Activated CD4-positive, alpha-beta T cell treated with anti-CD3 and anti-CD28 coated beads for 4 hours (primary cell): ENCODE results near the gene SMIM13.

ENCODE experiments used
- DNase-seq, 2 donors: peaks; one replicate each; pipeline ENCODE4 v3.0.0-alpha.2; 2020

The SMIM13 gene

DNA sequence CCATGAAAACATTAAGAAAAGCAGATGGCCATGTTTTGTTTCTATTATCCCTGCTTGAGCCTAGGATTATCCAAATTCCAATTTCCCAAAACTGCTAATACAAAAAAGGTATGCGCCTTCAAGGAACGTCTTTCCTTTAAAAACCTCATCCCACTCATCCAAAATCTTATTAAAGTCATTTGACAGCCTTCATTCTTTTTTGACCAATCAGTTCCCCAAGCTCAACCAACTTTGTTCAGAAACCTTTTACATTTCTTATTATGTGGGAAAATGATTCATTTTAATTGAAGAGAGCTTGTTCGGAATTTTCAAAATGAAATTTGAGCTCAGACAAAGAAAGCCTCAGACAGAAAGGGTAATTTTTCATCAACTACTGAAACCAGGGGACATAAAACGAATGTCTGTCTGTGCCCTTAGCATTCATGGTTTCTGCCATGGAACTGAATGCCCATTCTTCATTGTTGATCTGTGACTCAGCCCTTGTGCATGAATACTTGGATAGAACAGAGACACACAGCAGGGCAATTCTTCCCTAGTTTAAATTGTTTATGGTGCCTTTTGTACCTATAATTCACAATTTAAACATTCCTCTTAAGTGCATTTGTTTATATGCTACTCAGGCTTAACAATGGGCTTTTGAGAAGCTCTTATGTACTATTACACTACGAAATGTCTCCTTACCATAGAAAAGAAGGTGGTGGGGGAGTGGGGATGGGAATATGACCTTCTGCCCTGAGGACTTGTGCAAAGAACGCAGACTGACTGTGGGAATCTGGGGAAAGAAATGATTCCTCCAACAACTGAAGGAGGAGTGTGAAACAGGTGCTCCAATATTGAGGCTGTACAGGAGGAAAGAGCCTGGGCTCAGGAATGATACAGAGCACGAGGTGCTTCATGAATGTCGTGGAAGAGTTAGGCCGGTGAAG, 67.7 kb downstream of the SMIM13 start:
- no peak for DNase-seq

DNA sequence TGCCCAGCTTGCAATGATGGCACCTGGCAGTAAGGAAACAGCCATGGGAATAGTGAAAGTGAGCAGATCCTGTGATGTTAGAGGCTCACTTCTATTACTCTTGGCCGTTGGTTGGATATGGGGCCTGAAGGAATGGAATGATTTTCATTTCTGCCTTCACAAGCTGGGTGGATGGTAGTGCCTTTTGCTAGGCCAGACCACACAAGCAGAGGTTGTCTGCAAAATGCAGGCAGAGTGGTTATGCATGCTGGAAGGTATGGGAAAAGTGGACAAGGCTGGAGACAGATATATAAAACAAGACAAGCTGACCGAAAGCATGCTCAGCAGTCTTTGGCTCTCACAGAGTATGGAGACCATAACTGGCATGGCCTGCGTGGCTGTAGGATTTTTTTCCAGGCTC, 68.6 kb downstream of the SMIM13 start:
- no peak for DNase-seq

DNA sequence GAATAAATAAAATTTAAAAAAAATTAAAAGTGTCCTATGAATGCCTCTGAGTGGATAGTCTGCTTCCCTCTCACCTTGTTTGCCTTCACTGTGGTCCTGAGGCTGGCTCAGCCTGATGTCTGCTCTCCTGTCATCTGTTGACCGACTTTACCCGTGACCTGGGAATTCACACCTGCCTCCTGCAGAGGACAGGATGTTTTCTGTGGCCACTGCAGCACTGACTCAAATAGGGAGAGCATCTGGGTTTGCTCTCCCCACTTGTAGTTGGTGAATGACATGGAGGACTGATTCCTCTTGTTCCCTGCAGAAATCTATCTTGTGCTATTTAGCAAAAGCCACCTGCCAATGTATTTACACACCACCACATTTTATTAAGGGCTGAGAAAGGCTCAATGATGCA, 70.3 kb downstream of the SMIM13 start:
- DNase-seq: no peak

DNA sequence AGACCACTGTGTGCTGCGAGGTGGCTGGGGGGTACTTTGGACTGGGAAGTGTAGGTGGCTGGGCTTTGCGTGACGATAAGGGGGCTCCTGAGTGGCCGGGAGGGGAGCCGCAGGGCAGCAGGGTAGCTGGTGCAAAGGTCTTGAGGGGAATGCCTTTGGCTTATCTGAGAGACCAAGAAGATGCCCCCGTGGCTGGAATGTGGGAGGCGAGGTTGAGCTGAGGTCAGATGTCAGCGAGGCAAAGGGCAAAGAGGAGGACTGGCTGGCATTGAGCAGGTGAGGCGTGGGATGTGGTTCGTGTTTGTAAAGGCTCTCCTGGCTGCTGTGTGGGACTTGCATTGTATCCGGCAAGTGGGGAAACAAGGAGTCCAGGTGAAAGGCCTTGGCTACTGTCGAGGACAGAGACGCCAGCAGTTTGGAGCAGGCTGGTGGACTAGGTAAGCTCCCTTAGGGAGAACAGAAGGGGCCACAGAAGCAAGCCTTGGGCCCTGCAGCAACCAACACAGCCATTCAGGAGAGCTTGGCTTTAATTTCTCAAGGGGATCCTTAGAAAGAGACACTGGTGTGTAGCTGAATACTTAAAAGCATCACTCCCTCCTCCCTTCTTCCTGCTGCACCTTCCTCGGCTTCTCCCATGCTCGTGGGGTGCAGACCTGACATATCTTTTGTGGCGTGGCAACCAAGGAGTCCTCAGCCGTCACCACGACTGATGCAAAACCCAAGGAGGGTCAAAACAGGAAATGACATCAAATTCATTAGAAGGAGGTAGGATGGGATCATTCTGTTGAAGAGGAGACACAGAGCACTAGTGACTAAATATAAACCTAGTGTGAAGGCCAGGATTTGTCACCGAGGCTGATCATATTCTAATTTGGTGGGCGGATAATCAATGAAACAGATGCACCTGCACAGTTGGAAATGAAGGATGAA, 71.3 kb downstream of the SMIM13 start:
- no peak for DNase-seq

DNA sequence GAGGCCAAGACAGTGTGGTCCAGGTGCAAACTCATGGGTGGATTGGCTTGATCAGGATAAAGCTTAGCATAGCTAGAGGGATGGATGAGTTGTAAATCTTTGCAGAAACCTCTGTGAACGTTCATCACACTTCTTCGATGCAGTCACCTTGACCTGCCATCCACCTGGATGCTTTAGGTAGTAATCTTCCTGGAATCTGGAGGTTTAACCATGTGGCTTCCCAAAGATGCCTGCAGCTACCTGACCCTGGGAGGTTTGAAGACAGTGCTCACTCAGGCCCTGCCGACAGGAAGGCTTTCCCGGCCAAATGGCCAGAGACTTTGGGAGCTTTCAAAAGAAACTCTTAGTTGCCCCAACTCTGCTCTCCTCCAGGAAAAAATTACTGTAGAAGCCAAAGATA, 73.3 kb downstream of the SMIM13 start:
- no peak for DNase-seq

DNA sequence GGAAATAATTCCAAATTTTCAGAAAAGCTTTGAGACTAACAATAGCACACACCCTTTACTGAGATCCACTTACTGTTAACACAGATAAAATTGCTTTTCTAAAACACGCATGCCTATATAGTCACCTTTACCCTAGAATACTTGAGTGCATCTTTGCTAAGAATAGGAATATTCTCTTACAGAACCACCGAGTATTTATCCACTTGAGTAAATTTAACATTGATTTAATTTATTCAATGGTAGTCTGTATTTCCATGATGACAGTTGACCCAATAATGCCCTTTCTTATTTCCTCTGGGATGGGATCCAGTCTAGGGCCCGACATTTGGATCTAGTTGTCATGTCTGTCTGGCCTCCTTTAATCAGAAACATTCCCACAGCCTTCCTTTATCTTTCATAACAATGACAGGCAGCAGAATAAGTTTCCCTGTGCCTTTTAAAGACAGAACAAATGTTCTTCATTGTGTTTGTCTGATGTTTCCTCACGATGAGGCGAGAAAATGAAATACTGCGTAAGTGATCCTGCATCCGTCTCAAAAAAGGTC, 74.5 kb downstream of the SMIM13 start:
- no peak for DNase-seq

DNA sequence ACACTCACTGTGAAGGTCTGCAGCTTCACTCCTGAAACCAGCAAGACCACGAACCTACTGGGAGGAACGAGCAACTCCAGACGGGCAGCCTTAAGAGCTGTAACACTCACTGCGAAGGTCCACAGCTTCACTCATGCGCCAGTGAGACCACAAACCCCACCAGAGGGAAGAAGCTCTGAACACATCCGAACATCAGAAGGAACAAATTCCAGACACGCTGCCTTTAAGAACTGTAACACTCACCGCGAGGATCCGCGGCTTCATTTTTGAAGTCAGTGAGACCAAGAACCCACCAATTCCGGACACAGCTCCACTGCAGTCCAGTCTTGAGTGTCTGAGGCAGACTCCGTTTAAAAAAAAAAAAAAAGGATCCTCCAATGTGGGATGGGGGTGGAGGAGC, 78.3 kb downstream of the SMIM13 start:
- no peak for DNase-seq

DNA sequence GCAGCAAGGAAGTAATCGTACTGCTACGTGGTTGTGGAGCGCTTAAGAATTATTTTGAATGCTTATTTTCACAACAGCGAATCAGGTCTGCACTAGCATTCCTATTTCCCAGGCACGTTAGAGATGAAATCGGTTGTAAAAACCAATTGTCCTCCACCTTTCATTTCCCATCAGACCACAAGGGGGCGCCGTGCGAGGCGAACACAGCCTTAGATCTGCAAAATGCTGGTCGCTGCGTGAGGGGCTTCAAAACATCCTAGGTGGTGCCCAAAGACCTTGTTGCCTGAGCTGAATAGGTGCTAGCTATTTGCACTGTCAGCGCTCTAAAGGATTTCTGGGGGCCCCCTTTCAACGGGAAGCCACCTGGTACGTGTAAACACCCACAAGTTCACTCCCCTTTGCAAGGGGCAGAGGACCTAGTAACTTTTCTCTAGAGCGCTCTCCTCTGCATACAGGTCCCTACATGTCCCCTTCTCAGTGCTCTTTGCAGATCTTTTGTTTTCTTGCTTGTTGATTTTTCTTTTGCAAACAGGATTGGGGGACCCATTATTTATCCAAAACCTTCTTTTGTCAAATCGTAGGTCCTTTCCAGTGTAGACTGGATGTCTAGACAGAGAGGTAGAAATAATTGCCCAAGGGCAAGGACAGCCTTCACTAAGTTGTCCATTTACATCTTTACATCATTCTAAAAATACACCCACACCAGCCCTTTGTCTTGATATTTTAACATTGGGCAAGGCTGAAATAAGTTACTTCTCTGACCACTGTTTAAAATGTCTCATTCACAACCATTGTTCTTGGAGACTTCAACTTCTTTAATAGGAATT, 79.1 kb downstream of the SMIM13 start:
- DNase-seq: peak; percentile 67 to 81

DNA sequence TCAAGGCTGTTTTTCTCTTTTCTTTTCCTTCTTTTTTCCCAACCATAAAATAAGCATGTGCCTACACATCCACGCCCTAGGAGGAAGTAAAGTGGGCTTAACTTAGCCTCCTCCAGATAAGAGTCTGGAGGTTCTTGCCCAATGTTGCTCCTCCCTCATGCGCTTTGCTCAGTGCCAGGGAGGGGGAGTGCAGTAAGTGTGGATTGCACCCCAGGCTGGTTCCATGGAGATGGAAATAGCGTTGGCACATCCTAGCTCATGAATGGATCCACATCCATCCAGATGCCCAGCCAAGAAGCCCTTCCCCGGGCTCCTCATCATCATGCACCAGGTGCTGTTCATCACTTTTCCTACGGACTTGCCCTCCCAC, 80.6 kb downstream of the SMIM13 start:
- DNase-seq: no peak

DNA sequence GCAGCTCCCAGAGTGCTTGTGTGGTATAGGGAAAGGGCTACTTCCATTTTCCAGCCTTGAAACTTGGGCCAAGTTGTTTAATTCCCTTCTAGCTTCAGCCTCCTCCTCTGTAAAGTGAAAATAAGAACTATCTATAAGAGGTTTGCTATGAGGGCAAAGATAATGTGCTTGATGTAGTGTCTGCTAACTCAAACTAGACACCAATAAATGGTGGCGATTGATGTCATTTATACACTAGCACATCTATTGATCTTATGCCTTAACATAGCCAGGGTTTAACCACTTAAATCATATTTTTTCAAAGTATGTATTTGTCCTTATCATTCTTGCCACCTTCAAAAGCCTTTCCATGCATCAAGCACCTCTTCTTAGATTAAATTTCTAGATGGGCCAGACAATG, 83.6 kb downstream of the SMIM13 start:
- DNase-seq: no peak

DNA sequence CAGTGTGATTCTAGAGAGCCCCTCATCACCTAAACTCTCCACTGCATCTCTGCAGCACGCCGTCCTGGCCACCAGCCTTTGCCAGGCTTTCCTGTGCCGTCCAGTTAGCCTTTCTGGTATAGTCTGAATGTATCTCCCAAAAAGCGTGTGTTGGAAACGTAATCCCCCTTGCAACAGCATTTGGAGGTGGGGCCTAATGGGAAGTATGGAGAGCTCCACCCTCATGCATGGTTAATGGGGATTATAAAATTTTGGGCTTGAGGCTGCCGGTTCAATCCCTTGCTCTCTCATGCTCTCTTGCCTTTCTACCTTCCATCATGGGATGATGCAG, 85.4 kb downstream of the SMIM13 start:
- no peak for DNase-seq

DNA sequence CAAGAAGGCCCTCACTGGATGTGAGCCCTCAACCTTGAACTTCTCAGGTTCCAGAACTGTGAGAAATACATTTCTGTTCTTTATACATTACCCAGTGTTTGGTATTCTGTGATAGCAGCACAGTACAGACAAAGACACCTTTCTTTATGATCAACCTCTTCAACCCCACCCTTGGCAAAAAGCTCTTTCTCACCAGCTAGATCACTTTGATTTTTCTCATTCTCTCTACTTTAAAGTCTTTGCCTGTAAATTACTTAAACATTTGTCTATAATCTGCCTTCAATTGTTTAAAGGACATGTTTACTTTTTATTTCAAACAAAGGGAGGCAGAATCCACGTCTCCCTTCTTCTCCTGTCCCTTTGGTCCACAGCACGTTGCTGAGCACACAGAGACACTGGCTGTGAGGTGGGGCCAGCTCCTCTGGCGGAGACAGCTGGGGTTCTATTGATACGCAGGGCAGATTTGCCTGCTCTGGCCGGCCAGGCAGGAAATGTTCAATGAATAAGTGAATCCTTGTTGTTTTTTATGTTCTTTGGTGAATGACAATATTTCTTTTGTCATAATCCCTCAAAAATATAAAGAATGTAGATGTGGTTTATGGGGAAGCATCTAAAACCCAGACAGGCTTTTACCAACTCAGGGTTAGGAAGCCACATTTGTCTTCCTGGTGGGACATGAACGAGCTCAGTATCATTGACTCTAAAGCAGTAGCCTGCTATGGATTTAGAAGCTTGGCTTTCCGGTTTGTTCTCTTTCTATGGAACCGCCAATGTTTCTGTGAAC, 86.0 kb downstream of the SMIM13 start:
- no peak for DNase-seq

DNA sequence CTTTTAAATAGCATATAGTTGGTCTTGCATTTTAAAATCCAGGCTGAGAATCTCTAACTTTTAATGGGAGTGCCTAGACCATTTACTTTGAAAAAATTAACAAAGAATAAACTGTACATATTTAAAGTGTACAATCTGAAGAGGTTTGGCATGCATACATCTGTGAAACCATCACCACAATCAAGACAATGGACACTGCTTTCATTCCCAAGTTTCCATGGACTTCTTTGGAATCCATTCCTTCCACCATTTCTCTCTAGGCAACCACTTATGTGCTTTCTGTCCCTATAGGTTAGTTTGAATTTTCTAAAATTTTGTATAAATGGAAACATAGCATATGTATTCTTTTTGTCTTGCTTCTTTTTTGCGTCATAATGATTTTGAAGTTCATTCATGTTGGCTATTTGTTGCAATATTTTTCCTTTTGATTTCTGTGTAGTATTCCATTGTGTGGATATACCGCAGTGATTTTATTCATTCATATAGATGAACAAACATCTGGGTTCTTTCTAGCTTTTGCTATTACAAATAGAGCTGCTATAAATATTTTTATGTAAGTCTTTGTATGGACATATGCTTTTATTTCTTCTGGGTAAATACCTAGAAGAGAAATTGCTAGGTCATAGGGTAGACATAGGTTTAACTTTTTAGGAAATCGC, 88.0 kb downstream of the SMIM13 start:
- no peak for DNase-seq

DNA sequence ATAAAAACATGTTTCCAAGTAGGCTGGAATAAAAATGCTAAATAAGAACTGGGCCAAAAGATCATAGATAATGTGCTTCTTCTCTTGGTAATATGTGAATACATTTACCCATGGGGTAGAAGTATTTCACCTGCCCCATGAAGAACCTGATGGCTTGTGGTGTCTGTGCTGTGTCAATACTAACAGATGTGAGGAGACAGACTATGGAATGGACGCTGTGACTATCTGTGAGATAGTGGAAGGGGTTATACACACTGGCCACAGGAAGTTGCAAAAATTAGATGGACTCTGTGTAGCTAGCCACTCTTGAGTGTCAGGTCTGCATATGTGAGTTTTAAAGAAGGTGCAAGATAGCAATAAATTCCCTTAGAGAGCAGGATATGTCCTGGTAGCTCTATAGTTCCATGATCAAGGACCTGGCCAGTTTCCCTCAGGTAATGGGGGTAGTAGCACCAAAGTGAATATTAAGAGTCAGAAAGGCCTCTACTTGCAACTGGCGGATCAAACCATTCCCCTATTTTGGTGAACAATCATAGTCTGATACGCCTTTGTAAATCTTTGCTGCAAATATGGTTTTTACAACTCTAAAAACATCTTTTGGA, 90.2 kb downstream of the SMIM13 start:
- no peak for DNase-seq

DNA sequence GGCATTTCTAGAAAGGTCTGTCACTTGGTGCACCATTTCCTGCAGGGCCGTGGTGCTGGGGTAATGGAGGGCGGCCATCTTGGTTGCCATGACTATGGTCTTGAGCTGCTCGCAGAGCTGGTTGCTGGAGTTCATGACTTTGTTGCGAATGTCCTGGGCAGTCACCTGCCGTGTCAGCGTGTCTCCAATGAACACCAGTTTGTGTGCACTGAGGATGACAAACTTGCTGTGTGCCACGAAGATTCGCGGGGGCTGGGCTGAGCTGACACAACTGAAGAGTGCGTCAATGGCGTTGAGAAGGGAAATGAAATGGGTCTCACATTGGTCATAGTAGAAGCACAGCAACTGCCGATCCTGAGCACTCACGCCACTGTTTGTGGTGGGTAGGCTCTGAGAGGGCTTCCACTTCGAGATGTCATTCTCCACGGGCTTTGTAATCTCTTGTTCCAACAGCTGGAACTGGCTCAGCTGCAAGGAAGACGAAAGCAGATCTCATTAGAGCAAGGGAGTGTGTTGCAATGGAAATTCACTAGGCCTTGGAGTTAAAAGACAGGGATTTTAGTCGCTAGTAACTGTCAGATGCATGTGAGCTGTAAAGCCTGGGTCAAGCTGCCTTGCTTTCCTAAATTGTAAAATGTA, 91.7 kb downstream of the SMIM13 start:
- DNase-seq: no peak

DNA sequence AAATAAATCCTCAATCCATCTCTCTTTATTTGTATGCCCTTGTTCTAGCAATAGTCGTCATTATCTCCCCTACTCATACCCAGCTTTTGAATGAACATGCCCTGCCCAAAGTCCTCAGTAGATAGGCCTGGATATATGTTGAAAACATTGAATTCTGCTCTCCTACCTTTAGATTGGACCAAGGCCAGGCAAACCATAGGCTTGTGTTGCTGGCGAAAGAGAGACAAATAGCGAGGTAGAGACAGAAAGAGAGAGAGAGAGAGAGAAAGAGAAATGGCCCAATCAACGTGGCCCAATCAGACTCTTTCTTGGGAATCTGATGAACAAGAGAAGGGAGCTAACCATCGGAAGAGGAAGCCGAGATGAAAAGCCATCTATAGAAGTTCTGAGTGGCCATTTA, 93.7 kb downstream of the SMIM13 start:
- DNase-seq: no peak
